ENCODE measurements around the gene ST6GALNAC4.

- TF ChIP-seq CTCF (optimal IDR thresholded peaks at IDR 0.05 in 1 of 3, IDR thresholded peaks at IDR 0.05 in 1 of 3, conservative IDR thresholded peaks at IDR 0.05 in 1 of 3; ENCODE audit: extremely low read depth in 1 of 3, insufficient read depth in 2 of 3, low read length in 3 of 3) (no peak), EZH2 (IDR thresholded peaks at IDR 0.05; ENCODE audit: low read length) (no peak)
Measured at GRCh38 chr9:127928676-127929624, 12.1 kb upstream of the ST6GALNAC4 start.
